ENCODE measurements around the gene ARFIP1.

ARFIP1 gene

GRCh38 chr4:152795891-152796290 lies 16.1 kb downstream of the ARFIP1 start:
- TF ChIP-seq REST (IDR thresholded peaks at IDR 0.05; ENCODE audit: insufficient read depth in 1 of 2, low read depth in 2 of 2, low read length in 2 of 2) (no peak), FOXP2 (optimal IDR thresholded peaks at IDR 0.05; ENCODE audit: borderline replicate concordance, extremely low read depth, extremely low read length, insufficient read depth) (no peak), POLR2AphosphoS5 (IDR thresholded peaks at IDR 0.05; ENCODE audit: low read depth, low read length) (no peak), SIN3A (IDR thresholded peaks at IDR 0.05; ENCODE audit: borderline replicate concordance, insufficient read depth, low read length) (no peak), TAF1 (IDR thresholded peaks at IDR 0.05; ENCODE audit: borderline replicate concordance, insufficient read depth, low read length) (no peak)

GRCh38 chr4:152803541-152803940 lies 23.8 kb downstream of the ARFIP1 start:
- no peak for TF ChIP-seq FOXP2 (optimal IDR thresholded peaks at IDR 0.05; ENCODE audit: borderline replicate concordance, extremely low read depth, extremely low read length, insufficient read depth)
- no peak for TF ChIP-seq SIN3A (IDR thresholded peaks at IDR 0.05; ENCODE audit: borderline replicate concordance, insufficient read depth, low read length)
- TF ChIP-seq POLR2AphosphoS5 (IDR thresholded peaks at IDR 0.05; ENCODE audit: low read depth, low read length), result no peak
- no peak for TF ChIP-seq REST (IDR thresholded peaks at IDR 0.05; ENCODE audit: insufficient read depth in 1 of 2, low read depth in 2 of 2, low read length in 2 of 2)
- TF ChIP-seq TAF1 (IDR thresholded peaks at IDR 0.05; ENCODE audit: borderline replicate concordance, insufficient read depth, low read length), result no peak

- TF ChIP-seq REST (IDR thresholded peaks at IDR 0.05; ENCODE audit: insufficient read depth in 1 of 2, low read depth in 2 of 2, low read length in 2 of 2), result no peak
Observed at GRCh38 chr4:152805071-152805650, 25.4 kb downstream of the ARFIP1 start.

- TF ChIP-seq FOXP2 (optimal IDR thresholded peaks at IDR 0.05; ENCODE audit: borderline replicate concordance, extremely low read depth, extremely low read length, insufficient read depth), result no peak
- no peak for TF ChIP-seq REST (IDR thresholded peaks at IDR 0.05; ENCODE audit: insufficient read depth in 1 of 2, low read depth in 2 of 2, low read length in 2 of 2)
- no peak for TF ChIP-seq POLR2AphosphoS5 (IDR thresholded peaks at IDR 0.05; ENCODE audit: low read depth, low read length)
- no peak for TF ChIP-seq TAF1 (IDR thresholded peaks at IDR 0.05; ENCODE audit: borderline replicate concordance, insufficient read depth, low read length)
- TF ChIP-seq SIN3A (IDR thresholded peaks at IDR 0.05; ENCODE audit: borderline replicate concordance, insufficient read depth, low read length), result no peak
Observed at GRCh38 chr4:152805818-152806217, 26.1 kb downstream of the ARFIP1 start.

- TF ChIP-seq TAF1 (IDR thresholded peaks at IDR 0.05; ENCODE audit: borderline replicate concordance, insufficient read depth, low read length) (no peak), SIN3A (IDR thresholded peaks at IDR 0.05; ENCODE audit: borderline replicate concordance, insufficient read depth, low read length) (no peak), FOXP2 (optimal IDR thresholded peaks at IDR 0.05; ENCODE audit: borderline replicate concordance, extremely low read depth, extremely low read length, insufficient read depth) (no peak), REST (IDR thresholded peaks at IDR 0.05; ENCODE audit: insufficient read depth in 1 of 2, low read depth in 2 of 2, low read length in 2 of 2) (no peak), POLR2AphosphoS5 (IDR thresholded peaks at IDR 0.05; ENCODE audit: low read depth, low read length) (no peak)
Observed at GRCh38 chr4:152806501-152807125, 26.9 kb downstream of the ARFIP1 start.

All from PFSK-1 (cell line).